ENCODE results near the gene SLC19A2. TPM values are rescaled to one million over a fixed set of nuclear protein-coding genes. Genes with fewer than 3 reads are reported as not detected.

The SLC19A2 gene
- total RNA-seq, 1 experiment from 2014 or later = 12.8 TPM

GRCh38 chr1:169456029-169456428 is 29.7 kb downstream of the SLC19A2 start:
- no peaks in the 10 kb centered on the region for H3K79me2 ChIP-seq (ENCODE audit: insufficient read depth, low read length)
- H2BK20ac ChIP-seq (ENCODE audit: low read depth, low read length, poor library complexity, severe bottlenecking) = no peak overlapping the region
- no CpG with 5 or more reads among the region's 2 CpGs for WGBS (ENCODE audit: extremely low coverage, insufficient read length, low lambda C conversion rate)
- no peaks in the 10 kb centered on the region for H3K4me1 Mint-ChIP-seq
- no peaks in the 10 kb centered on the region for H3K27me3 Mint-ChIP-seq (ENCODE audit: low read depth)
- H3K23me2 ChIP-seq (ENCODE audit: insufficient read length, low read depth, low read length, poor library complexity, severe bottlenecking) = peaks cover 6% of the 10 kb centered on the region
- H2BK120ac ChIP-seq (ENCODE audit: low read depth, low read length, poor library complexity, severe bottlenecking) = no peak overlapping the region
- H3K9me3 Mint-ChIP-seq = peaks cover 10 to 12% of the 10 kb centered on the region in 2 experiments
- no peak overlapping the region for H2BK5ac ChIP-seq (ENCODE audit: insufficient read length, low read length)
- no peak overlapping the region for H2BK15ac ChIP-seq (ENCODE audit: low read depth, low read length)
- H3K23ac ChIP-seq (ENCODE audit: insufficient read length, low read depth, low read length) = no peak overlapping the region
- no peaks in the 10 kb centered on the region for H3K4me1 ChIP-seq (ENCODE audit: insufficient read depth, low read length)
- no peak overlapping the region for H3K4ac ChIP-seq (ENCODE audit: low read depth, low read length)
- no peak overlapping the region for H3K18ac ChIP-seq (ENCODE audit: insufficient read length, low read depth, low read length)
- H3K9me3 ChIP-seq (ENCODE audit: control insufficient read depth, low read depth, low read length) = no peaks in the 10 kb centered on the region
- no peak overlapping the region for H3K14ac ChIP-seq (ENCODE audit: insufficient read depth, low read length)
- no peak overlapping the region for H4K8ac ChIP-seq (replicated peaks; ENCODE audit: insufficient read length, low read depth, low read length)
- no peaks in the 10 kb centered on the region for H4K20me1 ChIP-seq (ENCODE audit: control insufficient read depth, insufficient read depth, insufficient read length)
- no peak for DNase-seq
- H3K36me3 Mint-ChIP-seq (ENCODE audit: insufficient read depth in 1 of 3, low read depth in 3 of 3) = peaks cover 4 to 7% (median 5%) of the 10 kb centered on the region in 3 experiments; a peak in 3 of 7 replicates
- no peak overlapping the region for H4K91ac ChIP-seq (ENCODE audit: insufficient read length, low read depth, low read length)
- no peak overlapping the region for H2AK5ac ChIP-seq (ENCODE audit: insufficient read length, low read length)
- no peak for TF ChIP-seq CTCF (conservative IDR thresholded peaks at IDR 0.05)
- H3K27ac ChIP-seq (ENCODE audit: insufficient read length, low read depth, low read length) = no peak overlapping the region
- no peak overlapping the region for H2BK12ac ChIP-seq (ENCODE audit: insufficient read length, low read depth, low read length)
- H3T11ph ChIP-seq (ENCODE audit: low read length) = no peak overlapping the region
- H3K9ac ChIP-seq (ENCODE audit: extremely low read depth, insufficient read length, low read length) = no peak overlapping the region
- H3K4me2 ChIP-seq (ENCODE audit: insufficient read depth, insufficient read length, low read length) = no peak overlapping the region
- no peak overlapping the region for H3K56ac ChIP-seq (ENCODE audit: insufficient read length, low read depth, low read length)
- H3K79me1 ChIP-seq (ENCODE audit: insufficient read depth, low read depth, low read length, poor library complexity, severe bottlenecking) = no peaks in the 10 kb centered on the region
- no peak overlapping the region for H3K27ac Mint-ChIP-seq
- H4K5ac ChIP-seq (ENCODE audit: insufficient read length, low read depth, low read length) = no peak overlapping the region
- no peak overlapping the region for H3K4me3 Mint-ChIP-seq
- no peaks in the 10 kb centered on the region for H3K27me3 ChIP-seq (ENCODE audit: insufficient read depth, low read length)
- no peak overlapping the region for H2AFZ ChIP-seq (ENCODE audit: low read length)

Measured in H9 (cell line).